Lung (tissue), 16 donors: ENCODE results near the gene FRRS1L. TPM values are rescaled to one million over a fixed set of nuclear protein-coding genes. Genes with fewer than 3 reads are reported as not detected.

Source experiments
- ATAC-seq: fragments of 200-7000 bp; cut with Tn5 transposase; one replicate; pipeline ENCODE4 v1.9.1; 2020; ENCODE audit warnings: moderate number of reproducible peaks; ENCODE audit not compliant: insufficient read depth, low FRiP score
- DNase-seq, 3 donors: peaks; one replicate each; pipeline ENCODE4 v3.0.0-alpha.2; 2013 to 2017
- H3K27ac ChIP-seq, 2 donors: one replicate each; pipeline ENCODE4 v1.5.1; 2013; ENCODE audit warnings: mild to moderate bottlenecking in 2 of 2, moderate library complexity in 2 of 2, control low read depth in 1 of 2, inconsistent platforms in 1 of 2, low read depth in 1 of 2, low read length in 1 of 2
- H3K27me3 ChIP-seq, 3 donors: one replicate each; pipeline ENCODE4 v1.5.1; 2013; ENCODE audit warnings: low read length in 2 of 3; ENCODE audit not compliant: control insufficient read depth in 3 of 3, insufficient read depth in 3 of 3
- H3K36me3 ChIP-seq, 4 donors: one replicate each; pipeline ENCODE4 v1.5.1; 2013; ENCODE audit warnings: low read length in 4 of 4, mild to moderate bottlenecking in 1 of 4, moderate library complexity in 1 of 4; ENCODE audit not compliant: control insufficient read depth in 4 of 4, insufficient read depth in 4 of 4
- H3K4me1 ChIP-seq, 5 donors: one replicate each; pipeline ENCODE4 v1.5.1; 2013; ENCODE audit warnings: low read length in 5 of 5, mild to moderate bottlenecking in 2 of 5, moderate library complexity in 1 of 5; ENCODE audit not compliant: control insufficient read depth in 5 of 5, insufficient read depth in 5 of 5
- H3K4me3 ChIP-seq: one replicate; pipeline ENCODE4 v1.5.1; 2013; ENCODE audit warnings: mild to moderate bottlenecking, control low read depth, moderate library complexity
- H3K9ac ChIP-seq, 2 donors: one replicate each; pipeline ENCODE4 v1.5.1; 2013; ENCODE audit warnings: low read length in 2 of 2, control low read depth in 1 of 2; ENCODE audit not compliant: insufficient read depth in 1 of 2
- H3K9me3 ChIP-seq, 4 donors: one replicate each; pipeline ENCODE4 v1.5.1; 2013; ENCODE audit warnings: low read length in 3 of 4, mild to moderate bottlenecking in 1 of 4, moderate library complexity in 1 of 4; ENCODE audit not compliant: control insufficient read depth in 4 of 4, insufficient read depth in 3 of 4
- CTCF ChIP-seq: IDR thresholded peaks from 2 replicates; pipeline ENCODE4 v1.5.1; 2012; ENCODE audit warnings: mild to moderate bottlenecking; ENCODE audit errors: control extremely low read depth, extremely low read depth
- WGBS, 2 donors: extraction: QIAGEN DNeasy Blood & Tissue Kit; methylation state at CpG; one replicate each; pipeline ENCODE4 v1.1.7; 2013; 5-methylcytosine and 5-hydroxymethylcytosine counted together
- long read RNA-seq, 5 donors: transcript quantifications; one replicate each; lab custom pipeline, GENCODE V29; 2026
- polyA plus RNA-seq, 2 donors: library from polyadenylated mRNA; stranded (reverse); fragments of 200-250 nt; gene quantifications; one replicate each; pipeline ENCODE4 v1.2.1, GENCODE V29; 2013
- total RNA-seq, 2 donors: library from RNA; depleted of rRNA in 1 of 2; stranded (reverse); fragments of >200 nt in 1 of 2; gene quantifications; one replicate each; pipeline ENCODE4 v1.2.1, GENCODE V29; 2014 to 2021
- donor health status: control.
- donor health status: control.
- donor health status: Bipolar disorder and iron deficiency.
- donor health status: healthy.
- donor health status: DM: yes; HTN: yes; CAD: no.

FRRS1L gene, protein sequence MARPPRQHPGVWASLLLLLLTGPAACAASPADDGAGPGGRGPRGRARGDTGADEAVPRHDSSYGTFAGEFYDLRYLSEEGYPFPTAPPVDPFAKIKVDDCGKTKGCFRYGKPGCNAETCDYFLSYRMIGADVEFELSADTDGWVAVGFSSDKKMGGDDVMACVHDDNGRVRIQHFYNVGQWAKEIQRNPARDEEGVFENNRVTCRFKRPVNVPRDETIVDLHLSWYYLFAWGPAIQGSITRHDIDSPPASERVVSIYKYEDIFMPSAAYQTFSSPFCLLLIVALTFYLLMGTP
- total RNA-seq (1 to 10 TPM in 1 of 2 donors, under 1 TPM in 1; 0.03 to 1.2 TPM), polyA plus RNA-seq (under 1 TPM in 1 of 2 donors, not detected in 1; under 0.01 TPM)
- long read RNA-seq, donor 1: 0 reads
- long read RNA-seq, donor 2: 0 reads
- long read RNA-seq, donor 3, full-length matches to known transcripts: 1 of 1 reads
- long read RNA-seq, donor 3, partial matches to known transcripts: 0 of 1 reads
- long read RNA-seq, donor 3, other reads (novel, unspliced or antisense): 0 of 1 reads
- long read RNA-seq, donor 4: 0 reads
- long read RNA-seq, donor 5, full-length matches to known transcripts: 1 of 1 reads
- long read RNA-seq, donor 5, partial matches to known transcripts: 0 of 1 reads
- long read RNA-seq, donor 5, other reads (novel, unspliced or antisense): 0 of 1 reads

- Histone ChIP-seq H3K27ac (no peak within 1 kb of the TSS), H3K27me3 (peaks cover 3 to 19% (median 7%) of the 10 kb centered on the region in 3 donors), H3K9ac (no peak within 1 kb of the TSS), H3K36me3 (no peaks in the 10 kb centered on the region), H3K4me3 (no peak within 1 kb of the TSS), H3K9me3 (peaks cover 0 to 4% (median 0%) of the 10 kb centered on the region in 4 donors), H3K4me1 (no peaks in the 10 kb centered on the region)
- DNase-seq (peak; percentile 10 to 46 (median 23)), ATAC-seq (no peak)
- TF ChIP-seq CTCF: no peak
- 8 to 11% methylated on average over 43 to 85 of the region's 86 CpGs for WGBS, 2 donors
These were observed at the start of gene FRRS1L for GRCh38 chr9:109166771-109167601. Gene FRRS1L, minus strand, starts transcription at chr9:109167249. Its CDS starts 111 bp downstream, at chr9:109167138.

DNA sequence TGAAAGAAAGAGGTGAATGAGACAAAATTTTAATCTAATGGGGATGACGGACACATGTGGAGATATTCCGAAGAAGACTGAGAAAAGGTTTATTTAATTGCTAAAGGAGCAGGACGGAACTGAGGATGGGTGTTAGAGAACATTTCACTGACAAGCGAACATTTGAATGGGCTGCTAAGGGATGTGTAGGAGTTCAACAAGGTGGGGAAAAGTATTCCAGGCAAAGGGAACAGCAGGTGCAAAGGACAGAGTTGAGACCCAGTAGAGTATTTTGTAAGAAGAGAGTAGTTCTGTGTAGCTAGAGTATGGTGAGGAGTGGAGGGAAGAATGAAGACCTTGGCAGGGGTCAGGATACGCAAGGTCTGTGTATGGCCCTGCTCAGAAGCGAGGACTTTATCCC is 47.4 kb upstream of the FRRS1L start:
- H3K9ac ChIP-seq: no peak overlapping the region
- no peaks in the 10 kb centered on the region for H3K9me3 ChIP-seq
- H3K4me3 ChIP-seq: no peak overlapping the region
- WGBS, 2 donors: 85 to 97% methylated on average over 6 of the region's 6 CpGs
- ATAC-seq: no peak
- no peaks in the 10 kb centered on the region for H3K36me3 ChIP-seq
- no peak for TF ChIP-seq CTCF
- no peak for DNase-seq
- no peak overlapping the region for H3K27ac ChIP-seq
- no peaks in the 10 kb centered on the region for H3K27me3 ChIP-seq
- no peaks in the 10 kb centered on the region for H3K4me1 ChIP-seq

DNA sequence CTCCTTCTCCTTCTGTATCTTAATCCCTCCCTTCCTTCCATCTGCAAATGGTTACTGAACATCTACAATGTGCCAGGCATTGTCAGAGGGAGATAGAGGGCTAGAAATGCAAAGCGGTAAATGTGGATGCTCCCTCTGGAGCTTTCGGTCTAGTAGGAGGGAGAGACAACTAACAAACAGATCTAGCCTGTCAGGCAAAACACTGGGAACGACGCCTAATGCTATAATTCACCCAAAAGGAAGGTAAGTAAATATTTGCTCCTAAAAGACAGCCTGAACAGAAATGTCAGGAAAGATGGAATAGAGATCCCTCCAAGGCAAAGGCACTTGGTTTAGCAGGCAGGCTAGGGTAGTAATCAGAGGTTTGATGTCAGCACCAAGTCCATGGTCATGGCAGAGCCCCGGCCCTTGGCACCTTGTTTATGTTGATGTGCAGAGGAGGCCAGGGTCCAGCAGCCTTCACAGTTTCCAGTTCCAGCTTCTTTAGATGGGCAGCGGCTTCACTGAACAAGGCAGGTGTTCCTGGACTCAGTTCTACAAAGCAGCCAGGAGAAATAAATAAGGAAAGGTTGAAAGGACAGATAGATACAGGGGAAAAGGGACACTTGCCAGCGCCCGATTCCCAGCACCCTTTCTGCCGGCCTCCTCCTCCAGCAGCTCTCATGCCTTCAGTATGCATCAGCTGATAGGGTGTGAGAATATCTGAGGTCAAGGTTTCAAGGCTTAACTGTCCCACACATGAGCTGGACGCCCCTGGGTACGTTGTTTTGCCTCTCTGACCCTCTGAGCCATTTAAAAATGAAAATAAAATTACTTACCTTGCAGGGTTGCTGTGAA is 46.5 kb upstream of the FRRS1L start:
- ATAC-seq (no peak), DNase-seq (no peak)
- no peaks in the 10 kb centered on the region for H3K36me3 ChIP-seq
- no peaks in the 10 kb centered on the region for H3K27me3 ChIP-seq
- no peak overlapping the region for H3K27ac ChIP-seq
- no peaks in the 10 kb centered on the region for H3K4me1 ChIP-seq
- 82 to 84% methylated on average over 11 of the region's 11 CpGs for whole genome bisulfite sequencing, 2 donors
- TF ChIP-seq CTCF: no peak
- H3K9ac ChIP-seq: no peak overlapping the region
- H3K9me3 ChIP-seq: no peaks in the 10 kb centered on the region
- no peak overlapping the region for H3K4me3 ChIP-seq
